H1 (cell line): Measurements from ENCODE around the gene GALNTL6. TPM values are rescaled to one million over a fixed set of nuclear protein-coding genes. Genes with fewer than 3 reads are reported as not detected.

Source experiments
- CTCF ChIA-PET: fragments of 300-600 bp; sonication (Branson Sonifier 250); formaldehyde crosslinking; loops from one replicate; lab custom pipeline; 2021; ENCODE audit not compliant: partially characterized antibody; lab: Charles Lee
- POLR2A ChIA-PET: fragments of 300-600 bp; sonication (Branson Sonifier 250); formaldehyde crosslinking; loops from one replicate; lab custom pipeline; 2021; ENCODE audit warnings: inconsistent platforms; ENCODE audit not compliant: partially characterized antibody; lab: Charles Lee
- DNase-seq, 2 experiments: peaks; one replicate each; pipeline versions ENCODE4 v3.0.0 to v3.0.0-alpha.2; 2010 to 2022; ENCODE audit warnings: low spot score in 2 of 2, low read depth in 1 of 2, mixed read lengths in 1 of 2
- FAIRE-seq: peaks from 2 replicates; lab custom pipeline; 2011; peaks lifted over from hg19 to GRCh38; lab: Jason Lieb, UNC
- H2AFZ ChIP-seq: 2 replicates; pipeline ENCODE4 v1.8.1; 2012; ENCODE audit warnings: low read length, inconsistent platforms
- H2AK5ac ChIP-seq: 2 replicates; pipeline ENCODE4 v1.6.1; 2013; ENCODE audit warnings: low read depth, low read length
- H2BK120ac ChIP-seq: replicated peaks from 2 replicates; pipeline ENCODE3; 2013; ENCODE audit warnings: low read depth, low read length, inconsistent platforms
- H2BK12ac ChIP-seq: 2 replicates; pipeline ENCODE4 v1.6.1; 2013; ENCODE audit warnings: low read depth, low read length
- H2BK15ac ChIP-seq: 2 replicates; pipeline ENCODE4 v1.6.1; 2013; ENCODE audit warnings: low read length
- H2BK20ac ChIP-seq: 2 replicates; pipeline ENCODE4 v1.6.1; 2013; ENCODE audit warnings: low read length
- H2BK5ac ChIP-seq: 2 replicates; pipeline ENCODE4 v1.6.1; 2013; ENCODE audit warnings: low read depth, low read length
- H3K14ac ChIP-seq: 2 replicates; pipeline ENCODE4 v1.6.1; 2013; ENCODE audit warnings: inconsistent platforms; ENCODE audit not compliant: insufficient read length
- H3K18ac ChIP-seq: 2 replicates; pipeline ENCODE4 v1.6.1; 2013; ENCODE audit warnings: low read length; ENCODE audit errors: extremely low read depth
- H3K23ac ChIP-seq: 2 replicates; pipeline ENCODE4 v1.6.1; 2013; ENCODE audit warnings: inconsistent platforms; ENCODE audit not compliant: insufficient read length
- H3K23me2 ChIP-seq: 2 replicates; pipeline ENCODE4 v1.6.1; 2013; ENCODE audit warnings: low read depth, low read length
- H3K27ac ChIP-seq: 2 replicates; pipeline ENCODE4 v1.6.1; 2011; ENCODE audit warnings: low read depth, low read length, inconsistent platforms
- H3K27me3 ChIP-seq, 4 experiments: replicated peaks in 1 of 4; 1 replicate in 1 of 4; 2 replicates in 3 of 4; pipeline versions ENCODE4 v1.6.1 to v1.8.1; 2011 to 2013; ENCODE audit warnings: low read length in 3 of 4, mild to moderate bottlenecking in 3 of 4, inconsistent platforms in 2 of 4, mixed read lengths in 2 of 4, moderate library complexity in 1 of 4; ENCODE audit not compliant: control insufficient read depth in 3 of 4, insufficient read depth in 3 of 4; ENCODE audit errors: extremely low read depth in 1 of 4
- H3K36me3 ChIP-seq, 4 experiments: 2 replicates each; pipeline versions ENCODE4 v1.6.1 to v1.8.1; 2011 to 2013; ENCODE audit warnings: mild to moderate bottlenecking in 4 of 4, low read length in 3 of 4, moderate library complexity in 2 of 4, control low read depth in 1 of 4, inconsistent platforms in 1 of 4; ENCODE audit not compliant: insufficient read depth in 4 of 4, control insufficient read depth in 2 of 4
- H3K4ac ChIP-seq: replicated peaks from 2 replicates; pipeline ENCODE3; 2013; ENCODE audit warnings: low read length, low read depth, mixed read lengths, inconsistent platforms; ENCODE audit not compliant: insufficient read length
- H3K4me1 ChIP-seq, 4 experiments: replicated peaks in 1 of 4; 1 replicate in 1 of 4; 2 replicates in 3 of 4; pipeline versions ENCODE4 v1.6.1 to v1.8.1; 2011 to 2013; ENCODE audit warnings: low read length in 3 of 4, inconsistent platforms in 2 of 4, mixed read lengths in 1 of 4; ENCODE audit not compliant: insufficient read depth in 4 of 4, control insufficient read depth in 3 of 4
- H3K4me2 ChIP-seq, 2 experiments: 2 replicates each; pipeline versions ENCODE4 v1.6.1 to v1.8.1; 2011 to 2013; ENCODE audit warnings: low read depth in 2 of 2, low read length in 2 of 2, control low read depth in 1 of 2, inconsistent platforms in 1 of 2, mild to moderate bottlenecking in 1 of 2; ENCODE audit not compliant: insufficient read depth in 1 of 2
- H3K4me3 ChIP-seq, 4 experiments: fragments of 200-600, 300-600 bp in 1 of 4; sonication (generic), shearing (Covaris generic), sonication (Bioruptor Twin) in 1 of 4; 2 replicates each; pipeline versions ENCODE4 v1.5.1 to v1.8.1; 2011 to 2016; ENCODE audit warnings: low read length in 4 of 4, low read depth in 3 of 4, control low read depth in 2 of 4, inconsistent platforms in 2 of 4, mild to moderate bottlenecking in 2 of 4, mixed read lengths in 1 of 4, moderate library complexity in 1 of 4; ENCODE audit not compliant: insufficient read depth in 2 of 4; ENCODE audit errors: extremely low read depth in 1 of 4
- H3K56ac ChIP-seq: replicated peaks from 2 replicates; pipeline ENCODE3; 2013; ENCODE audit warnings: low read depth, mild to moderate bottlenecking, mixed read lengths, low read length, inconsistent platforms; ENCODE audit not compliant: insufficient read length
- H3K79me1 ChIP-seq: 2 replicates; pipeline ENCODE4 v1.6.1; 2013; ENCODE audit warnings: low read depth, low read length, control low read depth
- H3K79me2 ChIP-seq, 2 experiments: 2 replicates each; pipeline versions ENCODE4 v1.6.1 to v1.8.1; 2012 to 2013; ENCODE audit warnings: low read length in 2 of 2, mild to moderate bottlenecking in 2 of 2, inconsistent platforms in 1 of 2; ENCODE audit not compliant: insufficient read depth in 2 of 2, control insufficient read depth in 1 of 2
- H3K9ac ChIP-seq, 4 experiments: replicated peaks in 1 of 4; 1 replicate in 1 of 4; 2 replicates in 3 of 4; pipeline versions ENCODE4 v1.6.1 to v1.8.1; 2011 to 2013; ENCODE audit warnings: low read depth in 3 of 4, low read length in 3 of 4, control low read depth in 2 of 4, mild to moderate bottlenecking in 2 of 4, moderate library complexity in 2 of 4, inconsistent platforms in 1 of 4; ENCODE audit errors: extremely low read depth in 1 of 4
- H3K9me3 ChIP-seq, 2 experiments: 2 replicates each; pipeline versions ENCODE4 v1.6.1 to v1.8.1; 2012 to 2013; ENCODE audit warnings: mild to moderate bottlenecking in 2 of 2, moderate library complexity in 2 of 2, control low read depth in 1 of 2, inconsistent platforms in 1 of 2, low read depth in 1 of 2, low read length in 1 of 2, mixed read lengths in 1 of 2; ENCODE audit not compliant: insufficient read depth in 2 of 2
- H4K20me1 ChIP-seq, 2 experiments: replicated peaks in 1 of 2; 2 replicates each; pipeline versions ENCODE3 to v1.8.1; 2011 to 2013; ENCODE audit warnings: inconsistent platforms in 2 of 2, low read length in 2 of 2, mild to moderate bottlenecking in 1 of 2; ENCODE audit not compliant: insufficient read depth in 2 of 2, control insufficient read depth in 1 of 2
- H4K5ac ChIP-seq: 2 replicates; pipeline ENCODE4 v1.6.1; 2013; ENCODE audit warnings: low read length, low read depth, mixed read lengths, inconsistent platforms; ENCODE audit not compliant: insufficient read length
- H4K8ac ChIP-seq: 2 replicates; pipeline ENCODE4 v1.8.0; 2013; ENCODE audit warnings: mild to moderate bottlenecking, moderate library complexity, low read length, inconsistent platforms; ENCODE audit not compliant: insufficient read depth; ENCODE audit errors: extremely low read depth
- H4K91ac ChIP-seq: replicated peaks from 2 replicates; pipeline ENCODE3; 2013; ENCODE audit warnings: low read length, mixed read lengths, inconsistent platforms; ENCODE audit not compliant: insufficient read length
- KDM5A ChIP-seq: fragments of 200-600 bp; IDR thresholded peaks from 2 replicates; pipeline ENCODE4 v1.7.1; 2012; ENCODE audit warnings: mild to moderate bottlenecking, low read length, inconsistent platforms, mixed read lengths
- SUZ12 ChIP-seq: fragments of 200-600 bp; sonication (generic); IDR thresholded peaks from 2 replicates; pipeline ENCODE4 v1.6.1; 2012; ENCODE audit warnings: mild to moderate bottlenecking, inconsistent platforms, low read length, moderate library complexity, mixed read lengths
- YY1 ChIP-seq: IDR thresholded peaks from 2 replicates; pipeline ENCODE4 v1.6.1; 2011; ENCODE audit warnings: low read depth, mild to moderate bottlenecking, low read length
- WGBS, 2 experiments: shearing (Covaris generic) in 1 of 2; methylation state at CpG; one replicate each; pipeline versions ENCODE4 v1.1.6 to v1.1.7; 2013 to 2015; ENCODE audit warnings: low lambda C conversion rate in 2 of 2, mixed read lengths in 2 of 2, inconsistent platforms in 1 of 2, low coverage in 1 of 2, missing lambda C conversion rate in 1 of 2; ENCODE audit not compliant: insufficient replicate concordance in 2 of 2, insufficient coverage in 1 of 2, insufficient read length in 1 of 2; ENCODE audit errors: extremely low coverage in 1 of 2, missing lambda C conversion rate in 1 of 2; 5-methylcytosine and 5-hydroxymethylcytosine counted together
- polyA plus RNA-seq, 7 experiments: library from polyadenylated mRNA; depleted of rRNA in 3 of 7; stranded (reverse) in 5 of 7; unstranded in 2 of 7; fragments of >200 nt in 5 of 7; fragments of 200-250 nt in 2 of 7; gene quantifications; 1 replicate in 5 of 7; 2 replicates in 1 of 7; 4 replicates in 1 of 7; pipeline versions ENCODE4 v1.2.1 to v1.2.3, GENCODE V29; 2011 to 2013; ENCODE audit warnings: missing spikeins in 2 of 7, mixed read lengths in 2 of 7
- total RNA-seq: library from RNA; stranded (reverse); fragmentation: NEBNext Ultra II Directional; extraction: Animal tissue kit (Norgen Biotek cat#: 25700); gene quantifications from 2 replicates; pipeline ENCODE4 v1.2.1, GENCODE V29; 2021

The GALNTL6 gene
- total and polyA plus RNA-seq, 2 of the 8 experiments (the other 6 are each of a cell fraction or from before 2014, with no cell fraction given) = 0.03 to 0.32 TPM

- Histone ChIP-seq H3K23ac (no peak overlapping the region), H4K5ac (no peak overlapping the region), H3K9me3 (no peaks in the 10 kb centered on the region), H3K79me2 (no peaks in the 10 kb centered on the region), H2BK5ac (no peak overlapping the region), H2BK12ac (no peak overlapping the region), H3K14ac (no peak overlapping the region), H3K9ac (no peak overlapping the region), H4K91ac (no peak overlapping the region), H3K4me3 (no peak overlapping the region), H3K79me1 (no peaks in the 10 kb centered on the region), H3K4ac (no peak overlapping the region), H2AK5ac (no peak overlapping the region), H2BK120ac (no peak overlapping the region), H2BK20ac (no peak overlapping the region), H4K20me1 (no peaks in the 10 kb centered on the region), H3K27me3 (no peaks in the 10 kb centered on the region), H3K23me2 (no peaks in the 10 kb centered on the region), H3K36me3 (no peaks in the 10 kb centered on the region), H2BK15ac (no peak overlapping the region), H4K8ac (no peak overlapping the region), H2AFZ (no peak overlapping the region), H3K56ac (no peak overlapping the region), H3K4me1 (no peaks in the 10 kb centered on the region), H3K18ac (no peak overlapping the region), H3K4me2 (no peak overlapping the region), H3K27ac (no peak overlapping the region)
- FAIRE-seq (no peak), DNase-seq (peak in 1 of 2 experiments; percentile 15)
- ChIA-PET POLR2A (no interaction called here), CTCF (interaction anchor here (1.0 to 3.9 kb wide), 7 partner anchors 10 to 62 kb away, joined by 3 to 22 read pairs (median 5); no protein-coding TSS in a partner anchor)
- WGBS, 2 experiments = 85% methylated on average over 7 of the region's 7 CpGs; no CpG with 5 or more reads in 1 of the 2 experiments
- TF ChIP-seq KDM5A = no peak
- TF ChIP-seq SUZ12 = no peak
- TF ChIP-seq YY1 = no peak
These were observed 702.2 kb downstream of the GALNTL6 start for GRCh38 chr4:172515266-172515879.
